HG03378 (cell line): ENCODE data around the gene TMEM100.

Source experiments
- ATAC-seq: cut with Tn5 transposase; IDR thresholded peaks from one replicate; pipeline ENCODE4 v1.9.1; 2021; ENCODE audit warnings: mild to moderate bottlenecking, moderate library complexity; ENCODE audit not compliant: unreplicated experiment

TMEM100 gene

DNA sequence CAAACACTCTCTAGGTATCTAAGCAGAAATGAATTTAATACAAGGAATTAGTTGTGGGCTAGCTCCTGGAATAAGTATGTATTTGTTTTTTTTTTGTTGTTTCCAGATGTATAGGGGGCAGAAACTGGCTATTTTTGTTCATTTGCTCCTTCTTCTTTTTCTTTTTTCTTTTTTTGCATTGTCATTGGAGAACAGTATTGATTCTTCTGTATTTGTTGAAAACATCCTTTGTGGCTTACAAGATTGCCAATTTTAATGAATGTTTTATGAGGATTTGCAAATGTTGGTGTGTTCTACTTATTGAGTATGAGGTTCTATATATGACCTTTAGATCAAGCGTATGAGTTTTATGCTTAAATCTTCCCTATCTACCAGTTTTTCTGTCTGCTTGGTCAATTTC, 22.6 kb upstream of the TMEM100 start:
- ATAC-seq: no peak

DNA sequence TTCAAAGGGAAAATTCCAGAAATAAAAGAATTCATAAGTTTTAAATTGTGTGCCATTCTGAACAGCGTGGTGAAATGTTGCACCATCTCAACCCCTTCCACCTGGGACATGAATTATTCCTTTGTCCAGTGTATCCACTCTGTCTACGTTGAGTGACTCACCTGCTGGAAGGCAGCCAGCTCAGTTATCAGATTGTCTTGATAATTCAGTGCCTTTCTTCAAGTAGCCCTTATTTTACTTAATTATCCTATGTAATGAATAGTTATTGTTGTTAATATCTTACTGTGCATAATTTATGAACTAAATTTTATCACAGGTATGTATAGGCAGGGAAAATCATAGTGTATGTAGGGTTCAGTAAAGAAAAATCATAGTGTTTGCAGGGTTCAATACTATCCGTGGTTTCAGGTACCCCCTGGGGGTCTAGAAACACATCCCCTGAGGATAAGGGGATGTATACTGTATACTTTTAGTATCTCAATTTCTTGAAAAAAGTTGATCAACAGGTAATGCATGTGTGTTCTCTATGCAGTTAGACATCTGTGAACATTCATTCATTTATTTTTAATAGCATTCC, 20.5 kb upstream of the TMEM100 start:
- peak; percentile 38 for ATAC-seq

DNA sequence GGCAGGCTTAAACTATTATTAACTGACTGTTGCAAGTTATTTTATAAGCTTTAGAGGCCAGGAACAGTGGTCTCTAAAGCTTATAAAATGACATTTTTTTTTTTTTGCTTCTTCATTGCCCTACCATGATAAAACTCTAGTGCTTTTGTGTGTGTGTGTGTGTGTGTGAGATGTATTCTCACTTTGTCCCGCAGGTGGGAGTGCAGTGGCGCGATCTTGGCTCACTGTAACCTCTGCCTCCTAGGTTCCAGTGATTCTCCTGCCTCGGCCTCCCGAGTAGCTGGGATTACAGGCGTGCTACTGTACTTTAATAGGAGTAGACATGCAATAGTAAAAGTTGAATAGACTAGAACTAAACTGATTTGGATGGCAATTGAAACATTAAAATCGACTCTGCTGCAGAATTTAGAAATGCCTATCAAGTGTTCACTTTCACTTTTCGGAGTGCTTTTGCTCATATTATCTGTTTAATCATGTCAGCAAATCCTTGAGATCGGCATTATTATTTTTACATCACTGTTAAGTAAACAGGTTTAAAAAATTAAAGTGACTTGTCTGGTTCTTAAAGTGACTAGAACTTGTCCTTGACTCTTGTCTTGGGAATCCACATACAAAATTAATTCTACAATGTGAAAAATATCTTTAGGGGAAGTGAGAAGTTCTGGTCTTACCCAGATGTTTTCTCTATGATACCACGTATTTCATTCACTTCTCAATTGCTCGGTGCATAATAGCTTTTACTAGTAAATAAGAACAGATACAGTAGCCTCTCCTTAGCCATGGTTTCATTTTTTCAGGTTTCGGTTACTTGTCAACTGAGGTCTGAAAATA, 19.8 kb upstream of the TMEM100 start:
- peak; percentile 90 for ATAC-seq

- no peak for ATAC-seq
Observed at GRCh38 chr17:55741356-55741700, 18.7 kb upstream of the TMEM100 start.

DNA sequence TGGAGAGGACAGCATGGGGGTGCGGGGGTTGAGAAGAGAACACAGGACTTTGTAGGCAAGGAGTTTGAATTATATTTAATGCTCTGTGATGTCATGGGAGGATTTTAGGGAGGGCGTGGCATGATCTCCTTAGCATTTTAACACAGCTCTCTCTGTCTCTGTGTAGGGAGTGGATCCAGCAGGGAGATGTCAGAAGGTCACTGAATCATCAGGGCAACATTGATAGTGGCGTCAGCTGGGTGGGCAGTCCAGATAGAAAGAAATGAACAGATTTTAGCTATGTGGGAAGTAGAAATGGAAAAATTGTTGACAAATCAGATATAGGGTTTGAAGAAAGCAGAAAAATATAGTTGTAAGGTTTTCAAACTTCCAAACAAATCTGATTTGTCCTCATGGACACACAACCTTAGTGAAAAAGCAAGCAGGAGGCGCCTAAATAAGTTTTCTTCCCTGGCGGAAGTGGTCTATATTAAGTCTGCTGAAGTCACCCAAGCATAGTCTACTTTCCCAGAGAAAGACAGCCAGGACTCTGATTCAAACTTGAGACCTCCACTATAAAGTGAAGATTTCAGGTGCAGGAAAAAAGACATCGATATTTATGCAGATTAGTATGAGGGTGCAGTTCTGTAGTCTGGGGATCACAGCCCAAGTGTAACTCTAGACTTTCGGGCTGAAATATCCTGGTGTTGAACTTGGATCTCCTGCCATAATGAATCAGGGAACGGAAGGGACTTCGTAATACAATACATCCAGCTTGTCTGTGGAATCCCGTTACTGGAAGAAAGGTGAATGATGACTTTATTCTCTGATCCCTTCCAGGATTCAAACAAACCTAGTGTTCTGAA, 18.1 kb upstream of the TMEM100 start:
- no peak for ATAC-seq

DNA sequence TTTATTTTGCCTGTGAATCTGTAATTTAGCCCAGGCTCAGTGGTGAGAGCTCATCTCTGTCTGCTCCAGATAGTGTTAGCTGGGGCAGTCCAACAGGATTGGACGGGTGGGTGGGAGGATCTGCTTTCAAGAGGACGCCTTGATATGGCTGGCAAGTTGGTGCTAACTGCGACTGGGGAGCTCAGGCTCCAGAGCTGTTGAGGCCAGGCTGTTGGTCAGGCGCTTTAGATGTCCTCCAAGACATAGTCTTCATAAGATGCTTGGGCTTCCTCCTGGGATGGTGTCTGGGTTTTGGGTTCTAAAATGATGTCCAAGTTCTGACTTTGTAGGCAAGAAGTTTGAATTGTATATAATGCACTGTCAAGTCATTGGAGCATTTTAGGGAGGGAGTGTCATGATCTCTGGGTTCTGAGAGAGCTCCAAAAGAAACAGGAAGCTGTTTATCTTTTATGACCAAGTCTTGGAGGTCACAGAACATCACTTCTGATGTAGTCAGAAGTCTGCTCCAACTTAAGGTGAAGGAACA, 15.4 kb upstream of the TMEM100 start:
- no peak for ATAC-seq

GRCh38 chr17:55735731-55736405, 13.2 kb upstream of the TMEM100 start:
- no peak for ATAC-seq

DNA sequence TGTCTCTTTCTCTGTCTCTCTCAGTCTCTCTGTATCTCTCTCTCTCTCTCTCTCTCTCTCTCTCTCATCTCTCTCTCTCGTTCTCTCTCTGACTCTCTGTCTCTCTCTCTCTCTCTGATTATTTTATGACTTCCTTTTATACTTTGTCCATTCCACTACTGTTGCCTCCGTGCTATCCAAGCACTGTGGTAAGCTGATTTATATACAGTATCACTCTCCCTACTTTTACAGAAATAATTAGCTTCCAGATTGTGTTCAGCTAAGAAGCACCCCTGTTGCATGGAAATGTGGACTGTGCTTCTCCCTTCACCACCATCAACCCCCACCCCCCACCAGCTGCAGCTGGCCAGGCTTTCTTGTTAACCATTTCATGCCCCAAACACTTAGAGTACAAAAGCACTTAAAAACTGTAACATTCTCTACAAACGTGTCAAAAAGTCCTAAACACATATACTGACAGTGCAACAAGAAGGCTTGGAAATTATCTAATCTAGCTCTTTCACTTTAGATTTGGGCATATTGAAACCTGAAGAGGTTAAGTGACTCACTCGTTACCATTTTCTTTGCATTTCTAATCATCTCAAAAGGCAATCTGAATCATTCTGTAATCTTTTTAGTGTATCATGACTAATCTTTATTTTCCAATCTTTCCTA, 11.6 kb upstream of the TMEM100 start:
- ATAC-seq: peak; percentile 59

- no peak for ATAC-seq
Observed at GRCh38 chr17:55731586-55732250, 9.1 kb upstream of the TMEM100 start.

DNA sequence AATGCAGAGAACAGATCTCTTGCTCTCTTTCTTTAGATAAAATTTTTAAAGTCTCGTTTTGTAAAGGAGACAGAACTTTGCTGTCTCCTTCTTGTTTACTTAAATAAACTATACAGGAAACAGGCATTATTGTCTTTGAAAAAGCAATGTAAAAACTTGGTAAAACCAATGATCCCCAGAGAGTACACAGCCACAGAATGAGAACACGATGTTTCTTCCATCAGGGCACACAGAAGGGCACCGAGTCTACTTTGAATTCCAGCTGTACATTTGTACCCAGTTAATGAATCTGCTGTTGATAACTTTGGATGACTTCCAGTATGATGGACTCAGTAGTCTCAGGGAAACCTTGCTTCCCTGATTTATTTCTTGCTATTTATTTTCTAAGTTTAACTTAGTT, 8.1 kb upstream of the TMEM100 start:
- no peak for ATAC-seq

- ATAC-seq: no peak
Observed at GRCh38 chr17:55730380-55730779, 7.7 kb upstream of the TMEM100 start.

DNA sequence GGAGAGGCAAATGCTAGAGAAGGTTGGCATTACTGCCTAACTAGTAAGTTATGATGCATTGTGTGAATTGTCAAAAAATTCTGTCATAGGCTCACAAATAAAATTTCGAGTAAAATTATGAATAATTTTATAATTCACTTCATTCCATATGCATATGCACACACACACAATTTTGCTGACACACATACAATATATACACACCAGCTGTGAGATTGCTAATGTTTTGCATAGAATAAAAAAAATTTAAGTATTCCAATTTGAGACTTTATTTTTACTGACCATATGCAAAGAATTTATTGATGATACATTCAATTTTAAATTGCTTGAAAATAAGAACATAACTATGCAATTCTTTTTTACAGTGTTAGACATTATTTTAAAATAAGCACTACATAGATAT, 6.8 kb upstream of the TMEM100 start:
- ATAC-seq: no peak

GRCh38 chr17:55728833-55729232, 6.2 kb upstream of the TMEM100 start:
- no peak for ATAC-seq

DNA sequence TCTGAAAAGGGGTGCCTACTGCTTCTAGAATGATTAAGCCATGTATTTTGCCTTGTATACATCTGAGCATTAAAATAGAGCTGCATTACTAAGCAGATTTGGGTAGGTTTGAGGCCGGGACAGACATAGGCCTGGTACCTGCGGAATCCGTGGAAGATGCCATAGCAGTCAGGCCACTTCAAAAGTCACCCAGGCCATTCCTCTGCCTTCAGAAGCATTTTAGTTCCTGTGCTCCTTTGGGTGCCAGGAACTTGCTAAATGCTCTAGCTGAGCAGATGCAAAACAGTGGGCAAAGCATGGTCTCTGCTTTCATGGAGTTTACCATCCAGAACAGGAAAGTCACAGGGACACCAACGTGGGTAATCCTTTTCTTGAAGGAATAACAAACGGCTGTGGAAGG, 5.7 kb upstream of the TMEM100 start:
- ATAC-seq: no peak

DNA sequence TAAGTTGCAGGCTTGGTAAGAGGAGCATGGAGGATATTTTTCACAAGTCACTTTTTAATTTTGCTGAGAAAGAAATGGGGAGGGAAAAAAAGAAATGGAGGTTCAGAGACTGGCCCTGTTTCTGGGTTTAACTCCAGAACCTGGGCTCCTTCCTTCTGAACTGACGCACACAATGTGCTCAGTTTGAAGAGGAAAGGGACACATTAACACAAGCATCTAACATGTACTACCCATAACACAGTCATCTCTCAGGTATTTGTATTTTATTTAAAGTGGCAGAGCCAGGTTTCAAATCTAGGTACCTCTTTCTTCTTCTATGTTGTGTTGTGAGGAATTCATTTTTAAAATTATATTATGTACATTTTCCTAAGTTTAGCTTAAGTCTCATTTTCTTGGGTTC, 5.3 kb upstream of the TMEM100 start:
- no peak for ATAC-seq

DNA sequence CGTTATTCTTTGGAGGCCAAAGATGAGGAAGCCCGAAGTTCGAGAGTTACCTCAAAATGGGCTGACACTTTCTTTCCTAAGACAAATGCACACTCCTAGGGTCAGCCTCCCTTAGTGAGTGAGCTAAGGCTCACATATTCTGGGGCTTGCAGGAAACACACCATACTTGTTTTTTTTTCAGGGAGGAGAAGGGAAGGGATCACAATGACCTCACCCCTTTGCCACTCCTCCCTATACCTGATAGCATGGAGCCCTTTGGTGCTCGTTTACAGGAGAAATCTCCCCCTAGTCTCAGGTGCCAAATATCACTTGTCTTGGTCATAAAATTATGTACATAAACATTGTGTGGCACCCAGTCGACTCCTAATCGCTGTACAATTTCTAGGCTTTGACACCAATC, 4.6 kb upstream of the TMEM100 start:
- no peak for ATAC-seq

GRCh38 chr17:55726440-55726839, 3.8 kb upstream of the TMEM100 start:
- ATAC-seq: no peak

DNA sequence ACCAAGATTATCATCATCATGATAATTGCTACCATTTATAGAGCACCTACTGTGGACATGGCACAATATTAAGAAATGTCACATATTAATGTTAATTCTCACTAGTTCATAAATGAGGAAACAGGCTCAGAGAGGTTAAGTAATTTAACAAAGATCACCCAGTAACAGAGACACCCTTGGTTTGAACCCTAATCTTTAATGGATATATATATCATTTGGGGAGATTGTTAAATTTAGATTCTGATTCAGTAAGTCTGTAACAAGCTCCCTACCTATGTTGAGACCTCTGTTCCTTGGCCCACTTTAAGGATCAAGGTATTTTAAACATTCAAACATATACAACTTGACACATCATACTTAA, 804 bp upstream of the TMEM100 start:
- ATAC-seq: no peak

- ATAC-seq: no peak
Observed at GRCh38 chr17:55722016-55722736, 488 bp downstream of the TMEM100 start.
